ENCODE data around the gene TMEM179. TPM values are rescaled to one million over a fixed set of nuclear protein-coding genes. Genes with fewer than 3 reads are reported as not detected.

The TMEM179 gene
- total and polyA plus RNA-seq, 2 experiments from 2014 or later = 3.6 to 8.6 TPM

DNA sequence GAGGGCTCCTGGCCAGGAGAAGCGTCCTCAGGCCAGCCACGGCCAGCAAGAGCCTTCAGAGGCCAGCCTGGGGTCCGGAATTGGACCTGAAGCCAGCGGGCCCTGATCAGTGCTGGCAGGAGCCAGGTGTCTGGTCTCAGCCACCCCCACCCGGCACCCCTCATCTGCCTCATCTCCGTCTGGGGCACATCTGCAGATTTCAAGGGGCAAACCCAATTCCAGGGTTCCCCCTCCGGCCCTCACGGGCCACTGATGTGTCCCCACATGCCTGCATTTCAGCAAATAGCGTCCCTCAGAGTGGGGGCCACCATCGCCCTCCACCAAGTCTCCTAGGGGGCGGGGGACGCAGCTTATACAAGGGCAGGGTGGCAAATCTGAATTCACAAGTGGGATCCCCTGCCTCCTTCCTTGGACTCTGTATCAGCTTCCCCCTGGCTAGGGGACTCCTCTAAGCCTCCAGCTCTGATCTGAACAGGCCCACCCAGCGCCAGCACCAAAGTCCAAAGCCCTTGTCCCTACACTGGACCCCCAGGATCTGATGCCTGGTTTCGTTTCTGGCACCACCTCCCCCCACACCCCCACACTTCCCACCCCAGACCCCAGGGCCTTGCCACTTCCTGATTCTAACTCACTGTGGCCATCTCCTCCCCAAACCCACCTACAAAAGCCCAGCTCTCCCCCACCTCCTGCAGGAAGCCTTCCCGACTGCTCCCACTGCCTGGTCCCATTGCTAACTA lies 10.1 kb downstream of the TMEM179 start:
- Histone ChIP-seq H3K36me3 (no peaks in the 10 kb centered on the region), H3K27me3 (no peaks in the 10 kb centered on the region), H3K4me1 (ENCODE audit: low read depth) (no peaks in the 10 kb centered on the region), H3K27ac (no peak overlapping the region), H3K4me3 (no peak overlapping the region), H3K9me3 (ENCODE audit: low read depth) (no peaks in the 10 kb centered on the region)
- no peak for DNase-seq (ENCODE audit: low read depth in 1 of 2, low spot score in 1 of 2)
- TF ChIP-seq CTCF (IDR thresholded peaks at IDR 0.05; ENCODE audit: low read depth, low read length) = no peak

DNA sequence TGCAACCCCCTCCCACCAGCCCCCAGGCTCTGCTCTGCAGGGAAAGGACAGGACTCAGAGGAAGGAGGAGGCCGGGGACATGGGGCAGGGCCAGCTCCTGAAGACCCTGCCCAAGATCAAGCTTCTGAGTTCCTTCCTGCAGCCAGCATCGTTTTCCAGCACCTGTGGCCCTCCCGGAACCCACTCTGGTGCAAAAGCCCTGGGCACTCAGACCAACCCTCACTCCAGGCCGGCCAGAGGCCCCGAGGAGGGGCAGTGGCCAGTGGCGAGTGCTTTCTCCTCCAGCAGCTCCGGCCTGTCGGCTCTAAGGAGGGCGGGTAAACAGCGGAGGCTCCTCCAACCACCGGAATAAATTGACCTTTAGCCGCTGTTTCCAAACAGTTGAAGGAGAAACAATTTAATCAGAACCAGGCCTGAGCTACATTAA lies 10.8 kb downstream of the TMEM179 start:
- Histone ChIP-seq H3K27me3 (no peaks in the 10 kb centered on the region), H3K27ac (no peak overlapping the region), H3K4me3 (no peak overlapping the region), H3K4me1 (ENCODE audit: low read depth) (no peaks in the 10 kb centered on the region), H3K9me3 (ENCODE audit: low read depth) (no peaks in the 10 kb centered on the region), H3K36me3 (no peaks in the 10 kb centered on the region)
- DNase-seq (ENCODE audit: low read depth in 1 of 2, low spot score in 1 of 2) = no peak
- no peak for TF ChIP-seq CTCF (IDR thresholded peaks at IDR 0.05; ENCODE audit: low read depth, low read length)

DNA sequence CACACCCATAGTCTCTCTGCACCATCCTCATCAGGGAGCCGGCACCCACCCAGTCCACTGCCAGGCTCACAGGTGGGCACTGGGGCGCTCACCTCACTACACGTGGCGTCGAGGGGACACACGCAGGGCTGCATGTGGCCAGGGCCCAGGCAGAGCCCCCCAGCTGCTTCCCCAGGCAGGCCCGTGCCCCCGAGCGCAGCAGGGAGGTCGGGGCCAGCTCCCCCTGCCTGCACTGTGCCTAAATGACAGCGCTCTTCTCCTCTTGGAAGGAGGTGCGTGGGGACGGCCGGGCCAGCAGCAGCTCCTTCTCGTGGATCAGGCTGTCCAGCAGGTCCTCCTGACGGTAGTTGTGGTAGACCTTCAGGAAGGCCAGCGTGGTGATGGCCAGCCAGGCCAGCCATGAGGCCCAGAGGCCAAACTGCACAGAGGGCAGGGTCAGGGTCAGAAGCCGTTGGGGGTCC lies 11.3 kb downstream of the TMEM179 start:
- no peak for TF ChIP-seq CTCF (IDR thresholded peaks at IDR 0.05; ENCODE audit: low read depth, low read length)
- H3K4me1 ChIP-seq (ENCODE audit: low read depth) = no peaks in the 10 kb centered on the region
- no peaks in the 10 kb centered on the region for H3K9me3 ChIP-seq (ENCODE audit: low read depth)
- no peaks in the 10 kb centered on the region for H3K36me3 ChIP-seq
- no peaks in the 10 kb centered on the region for H3K27me3 ChIP-seq
- DNase-seq (ENCODE audit: low read depth in 1 of 2, low spot score in 1 of 2) = no peak
- H3K4me3 ChIP-seq = no peak overlapping the region
- H3K27ac ChIP-seq = no peak overlapping the region

DNA sequence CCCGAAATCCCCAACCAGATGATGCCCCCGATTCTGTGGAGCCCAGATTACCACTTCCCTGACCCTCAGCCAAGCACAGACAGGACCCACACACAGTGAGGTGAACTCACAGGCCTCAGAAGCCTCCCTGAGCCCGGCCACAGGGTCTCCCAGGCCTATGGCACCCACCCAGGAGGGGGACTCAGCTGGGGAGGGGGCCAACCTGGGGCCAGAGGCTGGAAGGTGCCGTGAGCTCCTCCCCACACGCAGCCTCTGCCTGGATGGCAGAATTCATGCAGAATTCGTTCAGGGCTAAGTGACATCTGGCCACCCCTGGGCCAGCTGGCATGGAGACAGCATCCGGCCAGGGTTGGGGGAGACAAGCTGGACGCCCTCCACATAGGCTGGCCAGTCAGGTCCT lies 11.8 kb downstream of the TMEM179 start:
- Histone ChIP-seq H3K36me3 (no peaks in the 10 kb centered on the region), H3K27ac (no peak overlapping the region), H3K4me1 (ENCODE audit: low read depth) (no peaks in the 10 kb centered on the region), H3K9me3 (ENCODE audit: low read depth) (no peaks in the 10 kb centered on the region), H3K4me3 (no peak overlapping the region), H3K27me3 (no peaks in the 10 kb centered on the region)
- TF ChIP-seq CTCF (IDR thresholded peaks at IDR 0.05; ENCODE audit: low read depth, low read length) = no peak
- no peak for DNase-seq (ENCODE audit: low read depth in 1 of 2, low spot score in 1 of 2)

DNA sequence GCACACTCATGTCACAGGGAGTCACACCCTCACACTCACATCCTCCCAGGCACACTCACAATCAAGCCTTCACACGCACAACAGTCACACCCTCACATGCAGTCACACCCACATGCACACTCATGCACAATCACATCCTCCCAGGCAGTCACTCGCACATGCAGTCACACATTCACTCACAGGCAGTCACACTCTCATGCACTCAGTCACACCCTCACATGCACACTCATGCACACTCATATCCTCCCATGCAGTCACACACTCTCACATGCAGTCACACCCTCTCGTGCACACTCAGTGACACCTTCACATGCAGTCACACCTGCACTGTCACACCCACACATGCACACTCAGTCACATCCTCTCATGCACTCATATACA lies 12.3 kb downstream of the TMEM179 start:
- Histone ChIP-seq H3K36me3 (no peaks in the 10 kb centered on the region), H3K4me1 (ENCODE audit: low read depth) (no peaks in the 10 kb centered on the region), H3K27me3 (no peaks in the 10 kb centered on the region), H3K4me3 (no peak overlapping the region), H3K9me3 (ENCODE audit: low read depth) (no peaks in the 10 kb centered on the region), H3K27ac (no peak overlapping the region)
- TF ChIP-seq CTCF (IDR thresholded peaks at IDR 0.05; ENCODE audit: low read depth, low read length) = no peak
- DNase-seq (ENCODE audit: low read depth in 1 of 2, low spot score in 1 of 2) = no peak
